UCSD-AML1 (cell line): Measurements from ENCODE around the gene CEP192.
A peak's percentile ranks its signal among the peaks of the same experiment; 100 is the strongest.
"Not testable (repeated sequence)": the region's sequence is repeated elsewhere in the genome, so short reads cannot be mapped to it uniquely, and the experiment has no call there.

Source experiments
- DNase-seq: peaks from one replicate; lab custom pipeline; 2025; ENCODE audit not compliant: unreplicated experiment; lab: John Stamatoyannopoulos, UW

CEP192 gene

DNA sequence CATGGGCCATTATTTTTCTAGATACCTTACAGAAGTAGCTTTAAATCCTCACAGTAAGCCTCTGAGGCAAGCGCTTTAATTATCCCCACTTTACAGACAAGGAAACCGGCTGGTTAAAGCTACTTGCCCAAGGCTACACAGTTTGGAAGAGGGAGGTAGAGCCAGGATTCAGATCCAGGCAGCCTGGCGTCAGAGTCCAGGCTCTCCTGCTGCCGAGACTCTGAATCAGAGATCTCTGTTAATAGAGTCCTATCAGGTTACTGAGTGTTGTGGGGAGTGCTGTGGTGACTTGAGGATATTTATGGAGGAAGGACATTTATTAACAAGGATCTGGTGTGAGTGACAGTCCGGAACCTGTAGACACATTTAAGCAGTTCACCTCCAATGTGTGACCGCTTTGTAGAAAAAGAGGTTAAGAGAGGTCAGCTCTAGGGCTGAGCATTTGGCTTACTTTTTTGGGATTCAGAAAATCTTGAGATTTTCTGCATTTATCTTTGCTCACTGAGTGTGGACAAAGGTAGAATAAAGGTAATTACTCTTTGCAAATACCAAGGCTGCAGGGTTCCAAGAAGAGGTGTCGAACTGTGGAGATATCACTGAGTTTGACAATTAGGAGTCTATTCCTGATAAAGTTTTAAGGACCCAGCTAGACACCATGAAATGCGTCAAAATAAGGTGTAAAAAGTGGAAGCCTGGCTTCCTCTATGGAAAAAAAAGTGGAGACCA, 1.6 kb upstream of the CEP192 start:
- no peak for DNase-seq

DNA sequence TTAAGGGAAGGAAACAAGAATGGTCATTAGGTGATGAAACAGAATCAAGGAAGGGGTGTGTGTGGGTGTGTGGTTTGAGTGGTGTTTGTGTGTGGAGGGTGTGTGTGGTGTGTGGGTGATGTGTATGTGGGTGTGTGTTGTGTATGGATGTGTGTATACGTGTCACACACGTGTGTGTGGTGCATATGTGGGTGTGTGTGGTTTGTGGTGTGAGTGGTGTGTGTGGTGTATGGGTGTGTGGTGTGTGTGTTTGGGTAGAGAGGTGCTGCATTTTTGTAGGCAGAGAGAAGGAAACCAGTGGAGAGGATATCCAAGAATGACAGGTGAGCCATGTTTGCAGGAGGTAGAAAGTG, 1.1 kb upstream of the CEP192 start:
- no peak for DNase-seq

DNA sequence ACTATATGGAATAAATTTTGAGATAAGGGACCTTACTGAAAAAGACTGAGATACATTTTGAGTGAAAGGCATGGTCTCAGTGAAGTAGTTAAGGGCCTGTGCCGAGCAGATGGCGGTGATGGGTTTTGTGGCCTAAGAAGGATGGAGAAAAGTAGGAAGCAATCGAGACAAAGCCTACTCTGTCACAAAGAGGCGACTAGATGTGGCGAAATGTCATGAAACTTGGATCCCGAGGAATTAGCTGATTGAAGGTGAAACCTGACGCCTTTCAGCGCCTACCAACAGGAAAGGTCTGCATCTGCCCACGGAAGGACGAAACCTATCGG, 558 bp upstream of the CEP192 start:
- DNase-seq = no peak

- DNase-seq = no peak
Observed at GRCh38 chr18:12991821-12992179, 638 bp downstream of the CEP192 start.

GRCh38 chr18:12993439-12993838, 2.3 kb downstream of the CEP192 start:
- no peak for DNase-seq

GRCh38 chr18:12995424-12995823, 4.3 kb downstream of the CEP192 start:
- no peak for DNase-seq

GRCh38 chr18:12995952-12996477, 4.9 kb downstream of the CEP192 start:
- DNase-seq = no peak

DNA sequence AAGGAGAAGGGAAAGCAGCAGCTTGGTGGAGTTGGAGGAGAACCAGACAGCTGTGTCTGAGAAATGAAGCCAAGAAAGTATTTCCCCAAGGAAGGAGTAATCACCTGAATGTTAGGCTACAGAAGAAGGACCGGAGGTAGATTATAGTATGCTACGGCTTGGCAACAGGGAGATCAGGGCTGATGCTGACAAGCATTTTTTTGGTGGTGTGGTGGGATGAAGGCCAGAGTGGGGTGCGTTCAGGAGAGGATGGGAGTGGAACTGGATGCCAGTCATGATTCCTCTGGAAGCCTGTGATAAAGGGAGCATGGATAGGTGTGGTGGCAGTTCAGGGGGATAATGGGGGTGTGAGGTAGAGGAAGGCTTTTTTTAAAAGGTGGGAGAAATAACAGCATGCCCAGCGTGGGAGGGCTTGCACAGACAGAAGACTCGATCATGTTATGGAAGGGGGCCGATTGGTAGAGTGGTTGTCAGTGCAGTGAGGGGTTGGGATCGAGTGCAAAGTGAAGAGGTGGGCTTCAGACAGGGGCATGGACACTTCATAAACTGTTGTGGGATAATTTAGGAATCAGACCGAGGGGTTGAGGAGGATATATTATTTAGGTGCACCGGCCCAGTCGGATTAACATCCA, 5.6 kb downstream of the CEP192 start:
- DNase-seq = no peak

DNA sequence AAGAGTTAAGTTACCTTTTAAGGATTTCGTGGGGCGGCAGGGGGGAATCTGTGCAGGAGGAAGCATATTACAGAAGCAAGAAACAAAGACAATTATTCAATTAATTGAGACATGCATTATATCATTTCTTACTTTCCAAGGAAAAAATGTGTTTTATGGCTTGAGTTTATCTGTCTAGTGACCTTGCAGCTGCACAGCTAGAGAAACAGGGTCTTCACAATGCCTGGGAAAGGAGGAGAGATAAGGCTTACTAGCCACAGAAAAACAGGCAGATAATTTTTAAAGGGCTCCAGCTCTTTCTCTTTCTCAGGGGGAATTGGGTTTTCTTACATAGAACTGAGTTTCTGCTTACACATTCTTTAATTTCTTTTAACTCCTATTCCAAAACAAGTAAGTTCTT, 6.2 kb downstream of the CEP192 start:
- DNase-seq = not testable (repeated sequence)

DNA sequence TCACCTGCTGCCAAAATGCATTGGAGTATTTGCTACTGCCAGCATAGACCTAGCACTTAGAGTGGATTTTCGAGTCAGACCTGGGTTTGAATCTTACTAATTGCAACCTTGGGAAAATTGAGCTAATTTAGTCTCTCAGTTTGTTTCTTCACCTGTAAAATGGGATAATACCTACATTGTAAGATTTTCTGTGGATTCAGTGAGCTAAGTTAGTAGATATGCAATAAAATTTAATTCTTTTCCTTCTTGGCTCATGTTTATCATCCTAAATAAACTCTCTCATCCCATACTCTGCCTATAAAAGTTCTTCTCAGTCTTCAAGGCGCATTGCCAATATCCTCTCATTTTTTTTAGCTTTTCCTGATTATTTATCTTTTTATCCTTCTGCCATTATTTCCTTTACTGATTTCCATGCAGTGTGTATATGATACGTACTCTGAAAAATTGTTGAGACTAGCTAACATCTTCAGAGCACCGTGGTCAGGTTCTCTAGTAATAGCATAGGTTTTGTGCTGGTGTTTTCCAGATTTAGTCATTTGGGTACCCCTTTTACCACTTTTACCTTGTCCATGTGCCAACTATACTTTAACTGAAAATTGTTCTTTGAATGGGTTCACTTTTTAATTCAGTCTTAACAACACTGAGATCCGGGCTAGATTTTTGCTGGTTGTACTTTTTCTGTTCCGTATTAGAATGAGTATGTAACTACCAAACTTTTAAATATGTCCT, 7.3 kb downstream of the CEP192 start:
- DNase-seq = no peak

DNA sequence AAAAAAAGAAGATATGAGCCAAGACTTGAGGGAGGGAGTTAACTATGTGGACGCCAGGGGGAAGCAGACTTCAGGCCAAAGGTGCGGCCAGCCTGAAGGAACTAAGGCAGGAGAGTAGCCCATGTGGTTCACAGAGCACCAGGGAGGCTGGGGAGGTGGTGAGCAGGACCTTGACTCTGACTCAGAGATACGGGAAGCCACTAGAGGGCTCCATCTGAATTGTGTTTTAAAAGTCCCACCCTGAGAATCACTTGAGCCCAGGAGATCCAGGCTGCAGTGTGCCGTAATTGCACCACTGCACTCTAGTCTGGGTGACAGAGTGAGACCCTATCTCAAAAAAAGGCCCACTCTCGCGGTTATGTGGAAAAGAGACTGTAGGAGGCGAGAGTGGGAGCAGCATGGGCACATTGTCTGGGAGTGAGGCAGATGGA, 12.3 kb downstream of the CEP192 start:
- peak; percentile 76 for DNase-seq

DNA sequence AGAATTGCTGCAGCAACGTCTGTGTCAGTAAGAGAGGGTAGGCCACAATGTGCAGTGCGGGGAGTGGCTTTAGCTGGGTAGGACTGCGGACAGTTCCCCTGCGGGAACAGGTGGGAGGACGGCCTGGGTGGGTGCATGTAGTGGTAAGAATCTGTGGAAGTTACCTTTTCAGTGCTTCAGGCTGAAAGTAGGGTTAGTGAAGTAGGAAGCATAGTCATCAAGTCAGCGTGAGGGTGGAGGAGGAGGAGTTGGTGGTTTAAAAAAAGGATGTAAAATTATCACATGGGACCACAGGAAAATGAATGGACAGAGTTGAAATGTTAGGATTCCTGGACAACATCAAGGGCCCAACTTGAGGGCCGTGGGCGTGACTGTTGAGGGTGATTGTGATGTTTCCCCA, 13.2 kb downstream of the CEP192 start:
- DNase-seq = no peak

GRCh38 chr18:13005289-13005688, 14.1 kb downstream of the CEP192 start:
- no peak for DNase-seq

- no peak for DNase-seq
Observed at GRCh38 chr18:13006531-13007247, 15.5 kb downstream of the CEP192 start.

GRCh38 chr18:13007248-13007560, 16.0 kb downstream of the CEP192 start:
- DNase-seq = no peak

DNA sequence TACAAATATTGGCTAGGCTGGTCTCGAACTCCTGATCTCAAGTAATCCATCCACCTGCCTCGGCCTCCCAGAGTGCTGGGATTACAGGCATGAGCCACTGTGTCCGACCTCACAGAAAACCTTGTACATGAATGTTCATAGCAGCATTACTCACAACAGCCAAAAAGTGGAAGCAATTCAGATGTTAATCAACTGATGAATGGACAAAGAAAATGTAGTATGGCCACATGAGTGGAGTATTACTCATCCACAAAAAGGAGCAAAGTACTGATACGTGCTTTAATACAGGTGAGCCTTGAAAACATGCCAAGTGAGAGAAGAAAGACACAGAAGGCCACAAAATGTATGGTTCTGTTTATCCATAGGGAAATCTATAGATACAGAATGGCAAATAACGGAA, 20.6 kb downstream of the CEP192 start:
- DNase-seq = no peak

DNA sequence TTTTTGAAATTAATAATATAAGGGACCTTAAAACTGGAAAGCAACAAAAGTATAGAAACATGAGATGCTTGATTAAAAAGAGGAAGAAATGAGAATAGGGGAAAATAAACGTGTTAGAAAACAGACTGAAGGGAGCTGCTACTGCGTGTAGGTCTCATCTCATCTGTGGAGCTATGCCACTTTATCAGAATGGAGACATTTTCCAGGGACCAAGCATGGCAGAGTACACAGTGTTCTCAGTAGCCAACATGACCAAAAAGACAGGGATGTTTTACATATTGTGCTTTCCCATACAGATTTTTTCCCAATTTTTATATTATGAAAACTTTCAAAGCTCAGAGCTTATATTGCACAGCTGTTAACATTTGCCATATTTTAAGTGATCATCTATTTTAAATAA, 23.1 kb downstream of the CEP192 start:
- no peak for DNase-seq

DNA sequence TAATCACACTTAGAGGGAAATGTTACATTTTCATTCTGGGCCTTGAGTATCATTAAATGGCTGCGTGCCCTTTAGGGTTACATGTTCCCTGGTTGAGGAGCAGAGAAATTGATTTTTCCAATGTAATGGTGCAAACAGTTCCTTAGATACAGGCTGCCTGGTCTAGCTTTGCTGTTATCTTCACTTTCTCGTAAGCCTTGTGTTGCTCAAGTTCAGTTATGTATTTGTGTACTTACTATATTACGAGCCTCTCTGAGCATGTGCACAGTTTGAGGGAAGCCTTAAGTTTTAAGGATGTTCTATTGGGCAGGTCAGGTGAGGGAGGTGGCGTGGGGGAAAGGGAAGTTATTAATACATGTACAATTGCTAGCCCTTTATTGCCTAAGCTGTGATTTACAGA, 23.7 kb downstream of the CEP192 start:
- no peak for DNase-seq

- no peak for DNase-seq
Observed at GRCh38 chr18:13017247-13017875, 26.2 kb downstream of the CEP192 start.

DNA sequence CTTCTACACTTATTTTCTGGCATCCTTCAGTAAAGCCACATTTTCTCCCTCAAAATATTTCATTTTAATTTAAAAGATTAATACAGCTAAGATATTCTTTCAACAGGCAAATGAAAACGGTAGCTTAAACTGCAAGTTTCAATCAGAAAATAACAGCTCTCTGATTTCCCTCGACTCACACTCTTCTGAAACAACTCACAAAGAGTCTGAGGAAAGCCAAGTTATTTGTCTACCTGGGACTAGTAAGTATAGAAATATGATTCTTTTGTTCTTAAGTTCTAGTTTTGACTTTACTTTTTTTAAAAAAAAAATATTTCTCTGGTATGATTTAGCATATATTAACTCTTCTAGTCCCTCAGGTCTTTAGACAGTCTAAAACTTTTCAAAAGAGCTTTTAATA, 27.2 kb downstream of the CEP192 start:
- DNase-seq = no peak

- DNase-seq = no peak
Observed at GRCh38 chr18:13019301-13019700, 28.1 kb downstream of the CEP192 start.
